Common myeloid progenitor, CD34-positive (primary cell): ENCODE results near the gene SIGLEC15.

ENCODE experiments used
- CTCF ChIA-PET: fragments of 350-600 bp; sonication (Branson Sonifier 250); formaldehyde crosslinking; loops from one replicate; lab custom pipeline; 2021; ENCODE audit warnings: antibody characterized with exemption; lab: Charles Lee
- POLR2A ChIA-PET: fragments of 350-600 bp; sonication (Branson Sonifier 250); formaldehyde crosslinking; loops from one replicate; lab custom pipeline; 2021; ENCODE audit warnings: antibody characterized with exemption; lab: Charles Lee
- DNase-seq, 3 donors: peaks; one replicate each; pipeline versions ENCODE4 v3.0.0 to v3.0.0-alpha.2; 2013
- H3K27ac ChIP-seq, 2 experiments: 1 replicate in 1 of 2; 2 replicates in 1 of 2; pipeline ENCODE4 v1.7.0; 2013; ENCODE audit warnings: inconsistent platforms in 2 of 2, low read length in 2 of 2, mild to moderate bottlenecking in 2 of 2, low read depth in 1 of 2, moderate library complexity in 1 of 2; ENCODE audit not compliant: severe bottlenecking in 2 of 2, insufficient read depth in 1 of 2, poor library complexity in 1 of 2
- H3K27me3 ChIP-seq, 5 experiments: replicated peaks in 2 of 5; 1 replicate in 3 of 5; 2 replicates in 2 of 5; pipeline versions ENCODE4 v1.6.1 to v1.7.0; 2013; ENCODE audit warnings: low read length in 4 of 5, mild to moderate bottlenecking in 2 of 5, moderate library complexity in 2 of 5, inconsistent platforms in 1 of 5; ENCODE audit not compliant: insufficient read depth in 5 of 5, control insufficient read depth in 4 of 5
- H3K36me3 ChIP-seq, 4 experiments: 1 replicate in 2 of 4; 2 replicates in 2 of 4; pipeline versions ENCODE4 v1.6.1 to v1.7.0; 2013; ENCODE audit warnings: low read length in 3 of 4, control low read depth in 1 of 4, mild to moderate bottlenecking in 1 of 4; ENCODE audit not compliant: control insufficient read depth in 4 of 4, insufficient read depth in 4 of 4
- H3K4me1 ChIP-seq, 4 experiments: 1 replicate in 3 of 4; 2 replicates in 1 of 4; pipeline versions ENCODE4 v1.6.1 to v1.7.1; 2013; ENCODE audit warnings: low read length in 3 of 4, mild to moderate bottlenecking in 3 of 4, control low read depth in 1 of 4, inconsistent platforms in 1 of 4, moderate library complexity in 1 of 4; ENCODE audit not compliant: control insufficient read depth in 4 of 4, insufficient read depth in 4 of 4; ENCODE audit errors: control extremely low read depth in 1 of 4
- H3K4me3 ChIP-seq, 7 experiments: 1 replicate in 4 of 7; 2 replicates in 3 of 7; pipeline versions ENCODE4 v1.5.1 to v1.7.0; 2013; ENCODE audit warnings: mild to moderate bottlenecking in 7 of 7, low read length in 6 of 7, moderate library complexity in 6 of 7, inconsistent platforms in 2 of 7, low read depth in 2 of 7, control low read depth in 1 of 7; ENCODE audit not compliant: insufficient read depth in 4 of 7, control insufficient read depth in 1 of 7; ENCODE audit errors: extremely low read depth in 1 of 7
- H3K9me3 ChIP-seq, 5 experiments: 1 replicate in 4 of 5; 2 replicates in 1 of 5; pipeline versions ENCODE4 v1.6.1 to v1.7.1; 2013; ENCODE audit warnings: low read length in 4 of 5, mild to moderate bottlenecking in 2 of 5, inconsistent platforms in 1 of 5, low read depth in 1 of 5, moderate library complexity in 1 of 5; ENCODE audit not compliant: control insufficient read depth in 4 of 5, insufficient read depth in 2 of 5; ENCODE audit errors: control extremely low read depth in 1 of 5
- WGBS: methylation state at CpG from one replicate; pipeline ENCODE4 v1.1.5; 2013; ENCODE audit not compliant: insufficient coverage; 5-methylcytosine and 5-hydroxymethylcytosine counted together

Gene SIGLEC15

DNA sequence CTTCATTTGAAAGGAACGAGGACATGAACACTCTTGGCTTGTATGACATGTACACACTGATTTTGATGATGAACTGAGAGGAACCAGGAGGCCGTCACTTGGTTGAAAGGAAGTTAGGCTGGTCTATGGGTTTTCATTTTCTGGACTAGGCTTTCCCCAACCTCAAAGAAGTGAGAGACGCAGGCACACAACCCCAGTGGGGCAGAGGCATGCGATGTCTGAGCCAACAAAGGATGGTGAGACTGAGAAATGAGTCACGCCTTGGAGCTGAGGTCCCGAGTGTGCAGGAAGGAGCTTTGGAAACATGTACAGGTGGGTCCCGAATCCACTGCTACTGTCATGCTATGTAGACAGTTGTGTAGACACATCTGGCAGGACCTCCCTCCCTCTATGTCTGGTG lies 24.1 kb downstream of the SIGLEC15 start:
- H3K9me3 ChIP-seq: no peaks in the 10 kb centered on the region
- H3K36me3 ChIP-seq: peaks cover 12 to 50% (median 40%) of the 10 kb centered on the region in 4 experiments
- H3K4me1 ChIP-seq: peaks cover 0 to 4% (median 0%) of the 10 kb centered on the region in 4 experiments
- 95% methylated on average over 7 of the region's 7 CpGs for WGBS
- no peaks in the 10 kb centered on the region for H3K27me3 ChIP-seq
- no peak overlapping the region for H3K27ac ChIP-seq
- POLR2A ChIA-PET: interaction anchor here (0.7 kb wide), 1 partner anchor 13 kb away, joined by 3 read pairs; no protein-coding TSS in a partner anchor
- no peak for DNase-seq
- no peak overlapping the region for H3K4me3 ChIP-seq
- CTCF ChIA-PET: interaction anchor here (1.1 to 6.4 kb wide), 7 partner anchors 10 to 187 kb away, joined by 3 to 20 read pairs (median 6); no protein-coding TSS in a partner anchor

DNA sequence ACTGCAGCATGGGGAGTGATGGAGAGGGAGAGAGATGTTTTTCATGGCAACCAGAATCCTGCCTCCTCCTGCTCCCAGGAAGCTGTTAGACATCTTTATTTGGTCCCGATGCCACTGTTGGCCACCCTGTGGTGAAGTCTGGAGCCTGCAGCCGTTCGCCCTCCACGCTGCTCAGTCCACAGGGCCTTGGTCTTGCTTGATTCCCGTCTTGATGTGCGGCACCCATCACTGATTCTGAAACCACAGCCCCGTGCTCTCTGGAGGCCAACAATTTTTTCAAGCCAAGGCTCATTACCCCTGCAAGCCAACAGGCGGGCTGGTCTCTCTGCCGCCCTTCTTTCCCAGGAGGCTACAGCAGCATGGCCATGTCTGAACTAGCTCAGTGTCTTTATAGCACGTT lies 24.5 kb downstream of the SIGLEC15 start:
- H3K27me3 ChIP-seq: no peaks in the 10 kb centered on the region
- ChIA-PET CTCF (interaction anchor here (1.0 to 6.4 kb wide), 8 partner anchors 11 to 188 kb away, joined by 3 to 20 read pairs (median 4); no protein-coding TSS in a partner anchor), POLR2A (interaction anchor here (0.7 kb wide), 1 partner anchor 13 kb away, joined by 3 read pairs; no protein-coding TSS in a partner anchor)
- H3K4me3 ChIP-seq: no peak overlapping the region
- no peak overlapping the region for H3K27ac ChIP-seq
- 99% methylated on average over 10 of the region's 10 CpGs for WGBS
- DNase-seq: no peak
- peaks cover 15 to 54% (median 44%) of the 10 kb centered on the region in 4 experiments for H3K36me3 ChIP-seq
- no peaks in the 10 kb centered on the region for H3K9me3 ChIP-seq
- peaks cover 0 to 4% (median 0%) of the 10 kb centered on the region in 4 experiments for H3K4me1 ChIP-seq

DNA sequence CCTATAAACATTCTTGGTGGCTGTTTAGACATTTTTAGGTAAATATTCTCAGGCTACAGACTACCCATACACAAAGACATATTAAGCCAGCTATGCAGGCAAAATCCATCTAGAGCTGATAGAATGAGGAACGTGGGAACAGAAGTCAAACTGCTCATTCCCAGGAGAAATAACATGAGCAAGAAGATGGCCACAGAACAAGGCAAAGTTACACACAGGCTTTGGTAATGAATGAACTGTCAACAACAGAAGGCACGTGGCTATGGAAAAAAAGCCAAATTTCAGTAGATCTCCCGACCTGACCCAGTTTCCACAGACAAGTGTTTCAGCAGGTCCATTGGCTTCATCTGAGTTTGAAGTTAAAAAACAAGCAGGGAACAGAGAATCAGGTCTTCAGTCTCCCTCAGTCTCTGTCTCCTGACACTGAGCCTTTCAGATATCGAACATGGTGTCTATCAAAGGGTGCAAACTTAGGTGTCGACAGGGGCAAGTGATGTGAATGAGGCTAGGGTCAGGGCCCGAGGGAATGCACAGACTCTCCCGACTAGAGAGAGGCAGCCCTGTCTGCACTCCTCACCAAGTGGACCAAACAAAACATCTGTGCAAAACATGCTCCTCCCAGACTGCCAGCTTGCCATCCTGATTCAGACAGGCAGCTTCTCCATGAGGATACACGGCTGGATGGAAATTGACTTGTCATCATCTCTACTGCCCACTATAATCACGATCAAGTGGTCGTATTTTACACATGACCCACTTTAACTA lies 25.9 kb downstream of the SIGLEC15 start:
- 97% methylated on average over 9 of the region's 10 CpGs for WGBS
- H3K36me3 ChIP-seq: peaks cover 24 to 67% (median 54%) of the 10 kb centered on the region in 4 experiments
- no peak overlapping the region for H3K4me3 ChIP-seq
- POLR2A ChIA-PET: interaction anchor here (0.5 kb wide), 1 partner anchor 157 kb away, joined by 3 read pairs; no protein-coding TSS in a partner anchor
- no peak overlapping the region for H3K27ac ChIP-seq
- H3K4me1 ChIP-seq: peaks cover 0 to 4% (median 0%) of the 10 kb centered on the region in 4 experiments
- no peaks in the 10 kb centered on the region for H3K27me3 ChIP-seq
- CTCF ChIA-PET: interaction anchor here (0.7 to 6.4 kb wide), 8 partner anchors 12 to 242 kb away, joined by 3 to 20 read pairs (median 4); no protein-coding TSS in a partner anchor
- DNase-seq: no peak
- no peaks in the 10 kb centered on the region for H3K9me3 ChIP-seq

DNA sequence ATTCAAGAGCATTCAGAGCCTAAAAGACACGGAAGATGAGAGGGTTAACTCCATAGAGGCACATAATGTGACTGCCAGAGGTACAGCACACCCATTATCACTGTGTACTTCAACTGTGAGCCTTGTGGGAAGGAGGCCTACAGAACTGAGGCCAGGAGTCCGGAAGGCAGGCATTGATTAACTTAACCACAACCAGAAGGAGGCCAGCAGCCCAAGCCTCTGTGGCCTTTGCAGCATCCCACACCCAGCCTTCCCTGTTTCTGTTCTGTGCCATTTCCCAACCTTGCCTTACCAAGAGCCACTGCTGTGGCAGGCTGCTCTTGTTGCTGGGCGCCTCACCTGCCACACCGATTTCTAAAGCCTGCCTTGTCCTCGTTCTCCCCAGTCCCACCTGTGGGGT lies 27.2 kb downstream of the SIGLEC15 start:
- no peak for DNase-seq
- 89% methylated on average over 5 of the region's 5 CpGs for WGBS
- H3K36me3 ChIP-seq: peaks cover 24 to 75% (median 62%) of the 10 kb centered on the region in 4 experiments
- no peak overlapping the region for H3K27ac ChIP-seq
- H3K9me3 ChIP-seq: no peaks in the 10 kb centered on the region
- H3K4me3 ChIP-seq: no peak overlapping the region
- no peaks in the 10 kb centered on the region for H3K27me3 ChIP-seq
- CTCF ChIA-PET: interaction anchor here (2.7 to 6.4 kb wide), 3 partner anchors 13 to 129 kb away, joined by 9 to 20 read pairs (median 20); partner anchors contain the start of gene SLC14A1
- H3K4me1 ChIP-seq: no peaks in the 10 kb centered on the region
- POLR2A ChIA-PET: no interaction called here

DNA sequence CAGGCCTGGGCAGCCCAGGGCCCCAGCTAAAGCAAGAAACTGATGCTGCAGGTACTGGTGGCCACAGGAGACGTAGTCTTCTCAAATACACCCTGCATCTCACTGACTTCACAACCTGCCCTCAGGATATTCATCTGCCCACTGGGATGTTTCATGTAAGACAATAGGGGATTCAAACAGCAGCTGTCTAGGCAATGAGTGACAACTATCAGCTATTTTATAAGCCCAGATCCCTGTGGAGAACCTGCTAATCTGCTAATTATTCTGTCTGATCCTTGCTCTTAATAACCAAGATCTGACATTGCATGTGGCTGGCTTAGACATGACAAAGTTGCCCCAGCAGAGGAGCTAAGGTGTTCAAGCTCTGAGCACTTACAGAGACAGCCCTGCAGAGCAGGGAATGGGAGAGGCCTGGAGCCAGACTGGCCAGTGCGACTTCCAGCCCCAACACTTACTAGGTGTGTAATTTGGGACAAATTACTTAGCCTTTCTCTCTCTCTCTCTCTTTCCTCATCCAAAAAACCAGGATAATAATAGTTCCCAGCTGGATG lies 28.6 kb downstream of the SIGLEC15 start:
- Histone ChIP-seq H3K36me3 (peaks cover 31 to 88% (median 70%) of the 10 kb centered on the region in 4 experiments), H3K4me3 (no peak overlapping the region), H3K27ac (no peak overlapping the region), H3K9me3 (no peaks in the 10 kb centered on the region), H3K4me1 (no peaks in the 10 kb centered on the region), H3K27me3 (no peaks in the 10 kb centered on the region)
- no peak for DNase-seq
- 100% methylated on average over 2 of the region's 2 CpGs for WGBS
- CTCF ChIA-PET: interaction anchor here (1.2 to 6.4 kb wide), 5 partner anchors 15 to 190 kb away, joined by 3 to 20 read pairs (median 4); partner anchors contain the start of gene SLC14A1
- POLR2A ChIA-PET: no interaction called here

- H3K9me3 ChIP-seq: no peaks in the 10 kb centered on the region
- H3K4me3 ChIP-seq: no peak overlapping the region
- H3K27ac ChIP-seq: no peak overlapping the region
- no peak for DNase-seq
- peaks cover 29 to 86% (median 66%) of the 10 kb centered on the region in 4 experiments for H3K36me3 ChIP-seq
- ChIA-PET POLR2A (no interaction called here), CTCF (interaction anchor here (2.9 kb wide), 1 partner anchor 23 kb away, joined by 11 read pairs; no protein-coding TSS in a partner anchor)
- no peaks in the 10 kb centered on the region for H3K4me1 ChIP-seq
- no peaks in the 10 kb centered on the region for H3K27me3 ChIP-seq
- WGBS: 100% methylated on average over 1 of the region's 4 CpGs
These were observed 31.1 kb downstream of the SIGLEC15 start for GRCh38 chr18:45856531-45856930.
